OCI-LY1 (cell line): ENCODE measurements around the gene FLNC.

ENCODE experiments used
- CTCF ChIP-seq: fragments of 200-600 bp; sonication (generic), shearing (Covaris generic); IDR thresholded peaks from 2 replicates; pipeline ENCODE4 v1.5.1; 2017; ENCODE audit warnings: mild to moderate bottlenecking, antibody characterized with exemption, low read length, moderate library complexity, mixed read lengths
- EZH2 ChIP-seq: fragments of 200-600 bp; sonication (generic), shearing (Covaris generic); IDR thresholded peaks from 2 replicates; pipeline ENCODE4 v1.8.0; 2017; ENCODE audit warnings: borderline replicate concordance, mixed run types, mild to moderate bottlenecking, antibody characterized with exemption, low read length, moderate library complexity, mixed read lengths

GRCh38 chr7:128868624-128869137 lies 38.5 kb downstream of the FLNC start:
- TF ChIP-seq CTCF: no peak
- no peak for TF ChIP-seq EZH2
